Measurements from ENCODE around the gene ZNF428.
A peak's percentile ranks its signal among the peaks of the same experiment; 100 is the strongest.
"Not testable (repeated sequence)": the region's sequence is repeated elsewhere in the genome, so short reads cannot be mapped to it uniquely, and the experiment has no call there.

Gene ZNF428

DNA sequence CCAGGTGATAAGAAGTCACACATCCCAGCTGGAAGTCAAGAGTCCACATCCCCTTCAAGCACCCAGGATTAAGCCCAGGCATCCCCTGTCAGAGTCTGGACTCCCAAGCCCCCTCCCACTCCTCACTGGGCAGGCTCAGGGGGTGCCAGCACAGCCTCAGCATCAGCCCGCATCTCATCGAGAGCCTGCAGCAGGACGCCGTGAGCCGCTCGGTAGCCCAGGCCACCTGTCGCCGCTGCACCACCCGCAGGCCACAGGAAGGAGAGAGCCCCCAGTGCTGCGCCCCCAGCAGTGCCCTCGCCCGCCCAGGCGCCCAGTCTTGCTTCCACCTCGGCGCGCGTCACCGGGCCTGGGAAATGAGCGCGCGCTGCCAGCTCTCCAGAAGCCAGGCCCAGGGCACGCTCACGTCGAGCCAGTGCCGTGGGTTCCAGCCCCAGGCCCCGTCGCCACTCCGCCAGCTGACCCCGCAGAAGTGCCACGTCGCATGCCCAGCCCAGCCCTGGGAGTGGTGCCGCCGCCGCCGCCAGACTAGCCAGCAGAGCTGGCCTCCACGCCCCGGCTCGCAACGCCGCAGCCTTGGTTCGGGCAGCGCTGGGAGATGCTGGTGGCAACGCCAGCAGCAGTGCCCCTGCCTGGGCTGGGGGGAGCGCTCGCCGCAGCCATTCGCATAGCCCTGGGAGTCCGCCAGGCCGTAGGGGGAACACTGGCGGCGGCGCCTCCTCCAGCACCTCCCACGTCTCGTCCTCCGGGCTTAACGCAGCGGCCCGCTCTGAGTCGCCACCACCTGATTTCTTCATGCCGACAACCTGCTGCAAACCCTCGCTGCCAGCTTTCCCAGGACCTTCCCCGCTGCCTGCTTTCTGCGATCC, 27.3 kb downstream of the ZNF428 start:
- no peak for DNase-seq

DNA sequence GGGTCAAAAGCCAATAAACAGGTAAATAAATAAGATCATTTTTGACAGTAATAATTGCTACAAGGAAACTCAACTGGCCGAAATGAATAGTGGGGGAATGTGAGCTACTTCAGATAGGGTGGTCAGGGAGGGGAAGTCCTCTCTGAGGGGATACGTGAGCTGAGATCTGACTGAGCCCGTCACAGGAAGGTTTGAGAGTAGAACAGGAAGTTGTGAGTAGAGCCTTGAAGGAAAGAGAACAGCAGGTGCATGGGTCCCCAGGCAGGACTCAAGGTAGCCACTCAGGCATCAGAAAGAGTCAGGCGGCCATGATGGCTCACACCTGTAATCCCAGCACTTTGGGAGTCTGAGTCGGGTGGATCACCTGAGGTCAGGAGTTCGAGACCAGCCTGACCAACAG, 29.8 kb downstream of the ZNF428 start:
- no peak for DNase-seq

- no peak for DNase-seq
These were observed 30.2 kb downstream of the ZNF428 start for GRCh38 chr19:43589277-43589676.

GRCh38 chr19:43587029-43587428, 32.4 kb downstream of the ZNF428 start:
- DNase-seq, result not testable (repeated sequence)

- no peak for DNase-seq
These were observed 33.1 kb downstream of the ZNF428 start for GRCh38 chr19:43586346-43586745.

- no peak for DNase-seq
These were observed 34.9 kb downstream of the ZNF428 start for GRCh38 chr19:43584484-43584883.

GRCh38 chr19:43582495-43582894, 36.9 kb downstream of the ZNF428 start:
- no peak for DNase-seq

DNA sequence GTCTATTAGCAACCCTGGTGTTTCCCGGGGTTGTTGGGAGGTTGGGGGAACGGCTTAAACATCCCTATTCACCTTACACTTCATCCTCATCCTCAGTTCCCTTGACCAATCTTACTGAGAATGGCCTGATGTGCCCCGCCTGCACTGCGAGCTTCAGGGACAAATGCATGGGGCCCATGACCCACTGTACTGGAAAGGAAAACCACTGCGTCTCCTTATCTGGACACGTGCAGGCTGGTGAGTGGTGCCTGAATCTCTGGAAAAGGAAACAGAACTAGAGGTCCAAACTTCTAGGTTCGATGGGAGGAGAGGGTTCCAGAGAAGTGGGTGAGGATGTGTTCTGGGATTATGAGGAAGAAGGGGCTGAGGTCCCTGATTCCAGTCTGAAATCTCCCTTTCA, 38.0 kb downstream of the ZNF428 start:
- no peak for DNase-seq

DNA sequence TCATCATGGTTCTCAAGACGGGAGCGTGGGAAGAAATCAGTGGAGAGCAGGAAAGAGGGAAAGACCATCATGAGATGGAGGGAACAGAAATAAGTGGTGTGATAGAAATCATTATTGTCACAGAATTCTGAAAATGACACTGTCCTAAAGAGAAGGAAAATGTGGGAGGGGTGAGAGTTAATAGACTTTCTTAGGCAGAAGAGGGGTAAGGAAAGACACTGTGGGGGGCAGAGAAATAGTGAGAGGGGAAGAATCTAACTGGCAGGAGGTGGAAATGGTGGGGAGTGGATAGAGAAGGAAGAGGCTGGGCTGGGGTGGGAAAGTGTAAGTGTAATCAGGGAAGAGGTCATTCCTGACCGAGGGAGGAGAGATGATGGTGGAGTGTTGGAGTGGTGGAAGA, 40.6 kb downstream of the ZNF428 start:
- DNase-seq, result no peak

DNA sequence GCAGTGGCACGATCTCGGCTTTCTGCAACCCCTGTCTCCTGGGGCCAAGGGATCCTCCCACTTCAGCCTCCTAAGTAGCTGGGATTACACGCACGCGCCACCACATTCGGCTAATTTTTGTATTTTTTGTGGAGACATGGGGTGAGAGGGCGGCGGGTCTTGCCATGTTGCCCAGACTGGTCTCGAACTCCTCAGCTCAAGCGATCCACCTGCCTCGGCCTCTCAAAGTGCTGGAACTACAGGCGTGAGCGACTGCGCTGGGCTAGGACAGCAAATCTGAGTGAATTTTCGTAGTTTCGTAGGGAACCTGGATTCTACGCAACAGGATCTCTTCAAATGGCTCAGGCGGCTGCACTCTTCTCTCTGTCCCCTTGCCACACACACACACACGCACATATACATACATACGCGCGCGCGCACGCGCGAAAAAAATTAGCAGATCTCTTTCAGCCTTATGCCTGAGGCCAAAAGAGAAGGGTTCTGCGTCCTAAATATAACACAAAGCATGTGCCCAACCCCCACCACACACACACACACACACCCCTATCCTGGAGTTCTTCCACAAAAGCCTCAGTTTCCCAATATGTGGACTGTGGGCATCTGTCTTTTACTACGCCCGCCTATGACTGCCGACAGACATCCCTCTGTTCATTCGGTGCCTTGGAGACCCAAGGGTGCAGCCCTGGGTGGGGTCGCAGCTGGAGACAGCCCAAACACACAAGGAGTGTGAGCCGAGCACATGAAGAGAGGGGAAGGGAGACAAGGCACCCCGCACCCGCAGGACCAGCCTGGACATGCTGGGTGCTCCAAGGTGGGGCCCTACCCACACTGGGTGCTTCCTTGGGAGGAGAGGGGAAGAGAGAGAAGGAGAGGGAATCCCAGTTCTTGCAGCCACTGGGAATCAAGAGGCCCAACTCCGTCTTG, 43.2 kb downstream of the ZNF428 start:
- DNase-seq, result no peak

GRCh38 chr19:43575156-43575950, 44.1 kb downstream of the ZNF428 start, which contains the start of the genes PINLYP and XRCC1:
PINLYP (plus strand) TSS chr19:43575801; CDS start chr19:43577192, 1,391 bp downstream.
XRCC1 (minus strand) TSS chr19:43575527; CDS start chr19:43575458, 69 bp downstream.
- peak; percentile 98 for DNase-seq

GRCh38 chr19:43574424-43575155, 44.8 kb downstream of the ZNF428 start:
- DNase-seq, result peak; percentile 32

DNA sequence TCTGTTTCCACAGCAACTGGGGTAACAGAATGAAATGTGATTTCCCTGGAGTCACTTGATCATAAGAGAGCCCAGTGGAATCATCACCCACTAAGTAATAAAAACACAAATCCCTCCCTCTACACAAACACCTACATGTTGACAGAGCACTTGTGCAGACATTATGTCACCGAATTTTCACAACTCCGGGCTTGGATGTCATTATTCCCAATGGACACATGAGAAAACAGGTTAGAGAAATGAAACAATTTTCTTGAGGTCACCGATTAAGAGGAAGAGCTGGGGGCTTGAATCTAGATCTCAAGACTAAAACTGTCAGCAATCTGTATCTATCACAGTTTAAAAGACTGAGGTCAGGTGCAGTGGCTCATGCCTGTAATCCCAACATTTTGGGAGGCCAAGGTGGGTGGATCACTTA, 47.2 kb downstream of the ZNF428 start:
- no peak for DNase-seq

DNA sequence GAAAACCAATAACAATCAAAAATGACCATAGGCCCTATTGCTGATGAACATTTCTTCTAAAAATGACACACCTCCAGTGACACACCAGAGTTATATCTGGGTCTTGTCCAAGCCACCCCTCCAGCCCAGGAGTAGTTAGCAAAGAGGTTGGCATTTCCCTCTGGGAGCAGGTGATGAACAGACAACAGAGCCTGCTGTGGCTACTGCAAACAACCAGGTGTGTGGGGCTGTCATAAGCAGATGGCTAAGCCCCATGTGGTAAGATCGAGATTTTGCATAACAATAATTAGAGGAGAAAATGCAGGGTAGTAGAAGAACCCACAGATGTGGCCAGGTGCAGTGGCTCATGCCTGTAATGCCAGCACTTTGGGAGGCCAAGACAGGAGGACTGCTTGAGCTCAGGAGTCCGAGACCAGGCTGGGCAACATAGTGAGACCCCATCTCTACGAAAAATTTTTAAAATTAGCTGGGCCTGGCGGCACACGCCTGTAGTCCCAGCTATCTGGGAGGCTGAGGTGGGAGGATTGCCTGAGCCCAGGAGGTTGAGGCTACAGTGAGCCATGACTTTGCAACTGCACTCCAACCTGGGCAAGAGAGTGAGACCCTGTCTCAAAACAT, 49.1 kb downstream of the ZNF428 start:
- no peak for DNase-seq

DNA sequence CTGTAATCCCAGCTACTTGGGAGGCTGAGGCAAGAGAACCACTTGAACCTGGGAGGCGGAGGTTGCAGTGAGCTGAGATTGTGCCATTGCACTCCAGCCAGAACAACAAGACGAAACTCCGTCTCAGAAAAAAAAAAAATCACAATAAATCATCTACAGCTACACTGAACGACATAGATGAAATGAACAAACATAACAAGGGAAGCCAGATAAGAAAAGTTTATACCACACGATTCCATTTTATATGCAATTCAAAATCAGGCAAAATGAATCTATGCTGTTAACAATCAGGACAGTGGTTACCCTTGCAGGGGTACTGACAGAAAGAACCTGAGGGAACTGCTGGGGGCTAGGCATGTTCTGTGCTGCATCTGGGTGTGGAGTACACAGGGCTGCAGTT, 49.8 kb downstream of the ZNF428 start:
- no peak for DNase-seq

DNA sequence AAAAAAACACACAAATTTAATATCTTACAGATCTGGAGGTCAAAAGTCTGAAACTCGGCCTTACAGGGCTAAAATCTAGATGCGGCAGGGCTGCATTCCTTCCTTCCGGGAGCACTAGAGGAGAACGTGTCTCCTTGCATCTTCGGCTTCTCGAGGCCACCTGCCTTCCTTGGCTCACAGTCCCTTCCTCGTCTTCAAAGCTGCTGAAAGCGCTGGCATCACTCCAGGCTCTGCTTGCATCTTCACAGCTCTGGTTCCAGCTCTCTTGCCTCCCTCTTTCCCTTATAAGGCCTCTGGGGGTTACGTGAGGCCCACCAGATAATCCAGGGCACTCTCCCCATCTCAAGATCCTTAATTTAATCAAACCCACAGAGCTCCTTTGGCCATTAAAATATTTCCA, 54.6 kb downstream of the ZNF428 start:
- DNase-seq, result peak; percentile 68

GRCh38 chr19:43563816-43564457, 55.5 kb downstream of the ZNF428 start:
- no peak for DNase-seq

- no peak for DNase-seq
These were observed 56.7 kb downstream of the ZNF428 start for GRCh38 chr19:43562698-43563241.

GRCh38 chr19:43562226-43562697, 57.2 kb downstream of the ZNF428 start:
- DNase-seq, result no peak

- no peak for DNase-seq
These were observed 58.1 kb downstream of the ZNF428 start for GRCh38 chr19:43561139-43561970.
